WTC11 (cell line): ENCODE results near the gene CTRL. TPM values are rescaled to one million over a fixed set of nuclear protein-coding genes. Genes with fewer than 3 reads are reported as not detected.
A peak's percentile ranks its signal among the peaks of the same experiment; 100 is the strongest.

Source experiments
- AFF4 ChIP-seq: sonication (generic); formaldehyde crosslinking; IDR thresholded peaks from 2 replicates; pipeline ENCODE4 v1.8.1; 2023; ENCODE audit warnings: mild to moderate bottlenecking, missing genetic modification reagents, borderline replicate concordance
- CDX4 ChIP-seq: fragments of 250-450 bp; sonication (Bioruptor Pico); IDR thresholded peaks from 2 replicates; pipeline ENCODE4 v1.9.0; 2021; ENCODE audit warnings: moderate library complexity, mild to moderate bottlenecking, inconsistent platforms, borderline replicate concordance
- FOXK1 ChIP-seq: sonication (generic); formaldehyde crosslinking; IDR thresholded peaks from 2 replicates; pipeline ENCODE4 v1.8.0; 2022; ENCODE audit warnings: mild to moderate bottlenecking, moderate library complexity, missing genetic modification reagents
- FOXP4 ChIP-seq: sonication (generic); formaldehyde crosslinking; IDR thresholded peaks from 2 replicates; pipeline ENCODE4 v1.8.0; 2022; ENCODE audit warnings: mild to moderate bottlenecking, missing genetic modification reagents
- NFATC4 ChIP-seq: fragments of 250-450 bp; sonication (Bioruptor Pico); IDR thresholded peaks from 2 replicates; pipeline ENCODE4 v1.9.0; 2021; ENCODE audit warnings: mild to moderate bottlenecking
- PREB ChIP-seq: sonication (generic); formaldehyde crosslinking; IDR thresholded peaks from 2 replicates; pipeline ENCODE4 v1.8.1; 2022; ENCODE audit warnings: mild to moderate bottlenecking, missing genetic modification reagents, moderate library complexity, borderline replicate concordance
- ZNF512 ChIP-seq: sonication (generic); formaldehyde crosslinking; IDR thresholded peaks from 2 replicates; pipeline ENCODE4 v1.8.1; 2022; ENCODE audit warnings: missing genetic modification reagents, borderline replicate concordance
- total RNA-seq: library from RNA; stranded (reverse); gene quantifications from 3 replicates; pipeline ENCODE4 v1.2.3, GENCODE V29; 2021
- TF ChIP-seq, protein P1 (sequence below): fragments of 250-450 bp; sonication (Bioruptor Pico); IDR thresholded peaks from 2 replicates; pipeline ENCODE4 v1.9.0; 2021; ENCODE audit warnings: mild to moderate bottlenecking
- TF ChIP-seq, protein P2 (sequence below): sonication (generic); formaldehyde crosslinking; IDR thresholded peaks from 2 replicates; pipeline ENCODE4 v1.8.0; 2022; ENCODE audit warnings: mild to moderate bottlenecking, missing genetic modification reagents
- TF ChIP-seq, protein P3 (sequence below): sonication (generic); formaldehyde crosslinking; IDR thresholded peaks from 2 replicates; pipeline ENCODE4 v1.8.1; 2023; ENCODE audit warnings: mild to moderate bottlenecking, missing genetic modification reagents

CTRL gene
- total RNA-seq, 1 experiment from 2014 or later, result 2.8 TPM

DNA sequence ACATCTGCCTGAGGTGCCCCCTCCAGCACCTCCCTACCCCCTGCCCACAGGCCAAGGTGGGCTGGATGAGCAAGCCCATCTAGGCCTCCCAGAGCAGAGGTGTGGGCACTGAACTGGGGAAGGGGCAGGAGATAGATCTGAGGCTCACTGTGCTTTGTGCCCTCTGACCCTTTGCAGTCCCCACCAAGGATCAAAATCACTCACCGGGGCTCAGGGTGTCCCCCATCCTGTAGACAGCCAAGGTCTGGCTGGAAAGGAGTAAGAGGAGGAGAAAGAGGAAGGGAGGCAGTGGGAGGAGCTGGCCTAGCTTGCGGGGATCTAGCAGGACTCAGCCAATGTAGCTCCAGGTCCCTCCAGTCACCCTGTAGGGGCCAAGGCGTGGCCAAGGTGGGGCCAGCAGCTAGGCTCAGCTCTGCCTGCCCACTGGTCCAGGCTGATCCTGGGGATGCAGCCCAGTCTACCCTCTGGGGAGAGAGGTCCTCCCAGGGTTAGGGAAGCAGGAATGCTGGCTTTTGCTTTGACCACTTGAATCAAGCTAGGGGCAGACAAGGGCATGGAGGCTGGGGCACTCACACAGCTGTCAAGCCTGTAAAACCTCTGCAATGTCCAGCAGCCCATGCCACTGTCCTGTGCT is 35.0 kb upstream of the CTRL start (continued):
- TF ChIP-seq AFF4 (CRISPR knock-in tag), result no peak
- TF ChIP-seq FOXK1 (CRISPR knock-in tag), result no peak
- TF ChIP-seq, protein P1, sequence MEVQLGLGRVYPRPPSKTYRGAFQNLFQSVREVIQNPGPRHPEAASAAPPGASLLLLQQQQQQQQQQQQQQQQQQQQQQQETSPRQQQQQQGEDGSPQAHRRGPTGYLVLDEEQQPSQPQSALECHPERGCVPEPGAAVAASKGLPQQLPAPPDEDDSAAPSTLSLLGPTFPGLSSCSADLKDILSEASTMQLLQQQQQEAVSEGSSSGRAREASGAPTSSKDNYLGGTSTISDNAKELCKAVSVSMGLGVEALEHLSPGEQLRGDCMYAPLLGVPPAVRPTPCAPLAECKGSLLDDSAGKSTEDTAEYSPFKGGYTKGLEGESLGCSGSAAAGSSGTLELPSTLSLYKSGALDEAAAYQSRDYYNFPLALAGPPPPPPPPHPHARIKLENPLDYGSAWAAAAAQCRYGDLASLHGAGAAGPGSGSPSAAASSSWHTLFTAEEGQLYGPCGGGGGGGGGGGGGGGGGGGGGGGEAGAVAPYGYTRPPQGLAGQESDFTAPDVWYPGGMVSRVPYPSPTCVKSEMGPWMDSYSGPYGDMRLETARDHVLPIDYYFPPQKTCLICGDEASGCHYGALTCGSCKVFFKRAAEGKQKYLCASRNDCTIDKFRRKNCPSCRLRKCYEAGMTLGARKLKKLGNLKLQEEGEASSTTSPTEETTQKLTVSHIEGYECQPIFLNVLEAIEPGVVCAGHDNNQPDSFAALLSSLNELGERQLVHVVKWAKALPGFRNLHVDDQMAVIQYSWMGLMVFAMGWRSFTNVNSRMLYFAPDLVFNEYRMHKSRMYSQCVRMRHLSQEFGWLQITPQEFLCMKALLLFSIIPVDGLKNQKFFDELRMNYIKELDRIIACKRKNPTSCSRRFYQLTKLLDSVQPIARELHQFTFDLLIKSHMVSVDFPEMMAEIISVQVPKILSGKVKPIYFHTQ (CRISPR knock-in tag), result no peak
- no peak for TF ChIP-seq ZNF512 (CRISPR knock-in tag)
- no peak for TF ChIP-seq PREB
- no peak for TF ChIP-seq FOXP4 (CRISPR knock-in tag)
- TF ChIP-seq, protein P2, sequence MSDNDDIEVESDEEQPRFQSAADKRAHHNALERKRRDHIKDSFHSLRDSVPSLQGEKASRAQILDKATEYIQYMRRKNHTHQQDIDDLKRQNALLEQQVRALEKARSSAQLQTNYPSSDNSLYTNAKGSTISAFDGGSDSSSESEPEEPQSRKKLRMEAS (CRISPR knock-in tag), result peak; percentile 36; the same call in 1 of the 2 replicates
- TF ChIP-seq, protein P3, sequence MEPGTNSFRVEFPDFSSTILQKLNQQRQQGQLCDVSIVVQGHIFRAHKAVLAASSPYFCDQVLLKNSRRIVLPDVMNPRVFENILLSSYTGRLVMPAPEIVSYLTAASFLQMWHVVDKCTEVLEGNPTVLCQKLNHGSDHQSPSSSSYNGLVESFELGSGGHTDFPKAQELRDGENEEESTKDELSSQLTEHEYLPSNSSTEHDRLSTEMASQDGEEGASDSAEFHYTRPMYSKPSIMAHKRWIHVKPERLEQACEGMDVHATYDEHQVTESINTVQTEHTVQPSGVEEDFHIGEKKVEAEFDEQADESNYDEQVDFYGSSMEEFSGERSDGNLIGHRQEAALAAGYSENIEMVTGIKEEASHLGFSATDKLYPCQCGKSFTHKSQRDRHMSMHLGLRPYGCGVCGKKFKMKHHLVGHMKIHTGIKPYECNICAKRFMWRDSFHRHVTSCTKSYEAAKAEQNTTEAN (CRISPR knock-in tag), result no peak
- no peak for TF ChIP-seq NFATC4 (CRISPR knock-in tag)
- TF ChIP-seq CDX4 (CRISPR knock-in tag), result no peak
